Activated naive CD4-positive, alpha-beta T cell treated with Interleukin-2 at 50 U/mL for 16 hours (primary cell): ENCODE measurements around the gene PREX1.
A peak's percentile ranks its signal among the peaks of the same experiment; 100 is the strongest.

Source experiments
- DNase-seq: peaks from one replicate; pipeline ENCODE4 v3.0.0-alpha.2; 2020

PREX1 gene

DNA sequence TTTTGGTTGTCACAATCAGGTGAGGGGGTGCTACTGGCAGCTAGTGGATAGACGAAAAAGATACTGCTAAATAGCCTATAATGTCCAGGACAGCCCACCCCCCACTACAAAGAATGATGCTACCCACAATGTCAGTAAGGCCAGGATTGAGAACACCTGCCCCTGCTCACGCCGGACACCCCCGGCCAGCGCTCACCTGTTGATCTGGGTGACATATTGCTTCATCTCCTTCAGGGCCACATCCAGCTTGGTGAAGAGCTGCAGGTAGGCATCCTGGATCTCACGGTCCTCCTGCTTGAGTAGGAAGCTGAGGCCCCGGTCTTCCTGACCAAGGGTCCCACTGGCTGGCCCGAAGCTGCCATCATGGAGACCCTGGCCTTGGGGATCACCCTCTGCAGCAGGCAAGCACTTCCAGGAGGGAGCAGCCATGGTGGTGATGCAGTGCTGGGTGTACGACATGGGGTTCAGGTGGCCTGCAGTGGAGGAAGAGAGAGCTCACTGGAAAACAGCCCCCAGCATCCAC is 178.6 kb downstream of the PREX1 start:
- no peak for DNase-seq

DNA sequence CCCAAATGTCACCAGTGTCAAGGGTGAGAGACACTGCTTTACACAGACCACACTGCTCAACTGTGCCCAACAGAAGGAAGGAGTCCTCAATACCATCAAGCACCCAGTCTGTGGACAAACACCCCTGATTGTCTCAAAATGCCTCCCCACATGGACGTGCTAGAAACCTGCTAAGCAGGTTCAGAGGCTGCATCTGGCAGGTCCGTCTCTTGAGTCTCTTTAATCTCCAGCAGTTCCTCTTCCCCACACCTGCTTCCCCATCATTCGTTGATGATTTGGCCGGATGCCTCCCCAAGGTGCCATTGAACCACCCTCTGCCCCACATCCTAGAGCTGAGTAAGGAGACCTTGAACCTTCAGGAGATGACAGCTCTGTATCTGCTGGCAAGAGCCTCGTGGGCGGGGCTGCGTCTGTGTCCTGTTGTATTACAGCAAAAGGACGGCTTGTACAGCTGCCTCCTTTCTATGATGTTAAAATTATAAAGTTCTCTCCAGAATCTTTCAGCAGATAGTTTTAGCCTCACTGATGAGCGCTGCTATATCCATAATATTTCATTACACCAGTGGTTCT is 179.2 kb downstream of the PREX1 start:
- no peak for DNase-seq

DNA sequence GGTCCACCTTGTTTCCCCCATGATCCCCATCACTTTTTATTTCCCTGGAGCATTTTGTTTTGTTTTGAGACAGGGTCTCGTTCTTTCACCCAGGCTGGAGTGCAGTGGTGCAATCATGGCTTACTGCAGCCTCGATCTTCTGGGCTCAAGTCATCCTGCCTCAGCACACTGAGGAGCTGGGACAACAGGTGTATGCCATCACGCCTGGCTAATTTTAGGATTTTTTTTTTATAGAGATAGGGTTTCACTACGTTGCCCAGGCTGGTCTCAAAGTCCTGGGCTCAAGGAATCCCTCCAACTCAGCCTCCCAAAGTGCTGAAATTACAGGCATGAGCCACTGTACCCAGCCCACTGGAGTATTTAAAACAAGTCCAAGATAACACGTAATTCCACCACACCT is 179.9 kb downstream of the PREX1 start:
- DNase-seq: no peak

DNA sequence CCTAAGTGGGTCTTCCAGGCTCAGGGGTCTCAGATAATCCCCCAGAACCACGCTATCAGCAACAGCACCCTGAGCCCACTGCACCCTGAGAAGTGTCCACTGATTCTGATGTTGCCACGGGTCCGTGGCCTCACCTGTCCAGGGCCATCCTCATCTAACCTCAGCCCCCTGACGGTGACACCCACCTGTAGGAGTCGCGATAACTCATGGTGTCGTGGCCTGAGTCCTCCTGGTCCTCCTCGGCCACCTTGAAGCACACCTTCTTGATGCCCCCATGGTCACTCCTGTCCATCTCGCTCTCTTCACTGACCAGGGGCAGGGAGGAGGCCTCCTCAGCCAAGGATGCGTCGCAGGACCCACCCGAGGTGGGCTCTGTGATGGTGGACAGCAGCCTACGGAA is 182.1 kb downstream of the PREX1 start:
- DNase-seq: no peak

DNA sequence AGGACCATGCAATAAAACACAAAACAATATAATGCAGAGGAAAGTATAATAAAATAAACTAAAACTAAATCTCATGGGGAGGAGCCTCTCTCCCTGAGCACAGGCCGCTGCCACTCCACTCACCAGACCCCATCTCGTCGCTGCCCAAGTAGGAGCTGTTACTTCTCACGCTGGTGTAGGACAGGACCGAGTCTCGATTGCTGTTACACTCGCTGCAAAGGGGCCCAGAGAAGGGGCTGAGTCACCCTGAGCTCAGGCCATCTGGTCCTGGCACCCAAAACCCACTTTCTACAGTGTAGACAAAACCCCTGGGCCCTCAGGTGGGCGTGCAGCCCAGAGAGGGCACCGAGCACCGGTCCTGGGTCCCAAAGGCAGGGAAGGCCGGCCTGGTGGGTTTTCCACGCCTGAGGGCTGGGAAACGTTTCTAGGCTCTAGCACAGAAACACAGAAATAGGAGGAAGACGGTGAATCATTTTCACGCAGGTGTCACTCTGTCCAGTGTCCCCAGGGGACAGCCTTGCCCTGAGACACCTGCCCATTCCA is 183.4 kb downstream of the PREX1 start:
- no peak for DNase-seq

DNA sequence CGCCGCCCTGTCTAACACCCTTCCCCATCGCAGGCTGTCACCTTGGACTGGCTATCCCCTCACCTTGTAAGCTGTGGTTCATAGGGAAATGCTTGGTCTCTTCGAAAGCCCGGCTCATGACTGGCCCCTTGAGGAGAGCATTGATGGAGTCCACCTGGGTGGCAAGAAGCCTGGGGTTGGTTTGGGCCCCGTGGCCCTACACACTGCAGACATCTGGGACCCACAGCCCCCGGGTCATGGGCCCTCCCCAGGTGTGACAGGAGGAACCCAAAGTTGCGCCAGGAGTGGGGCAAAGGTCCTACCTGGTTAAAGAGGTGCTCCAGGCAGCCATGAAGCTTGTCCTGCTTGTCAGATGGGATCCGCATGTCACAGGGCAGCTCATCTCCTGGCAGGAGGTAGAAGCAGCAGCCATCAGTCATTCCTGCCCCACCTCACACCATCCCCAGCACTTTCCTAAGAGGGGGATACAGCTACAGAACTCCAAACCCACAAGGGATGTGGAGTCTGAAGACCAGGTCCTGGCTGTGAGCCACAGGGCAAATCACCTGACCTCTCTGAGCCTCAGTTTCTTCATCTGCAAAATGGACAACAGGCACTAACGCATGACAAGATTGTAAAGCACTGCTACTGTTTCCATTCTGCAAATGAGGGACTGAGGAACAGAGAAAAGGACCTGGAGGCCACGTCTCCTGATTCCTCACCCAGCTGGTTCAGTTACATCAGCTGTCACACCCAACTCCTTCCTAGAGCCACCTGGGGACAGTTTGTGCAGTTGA is 185.5 kb downstream of the PREX1 start:
- no peak for DNase-seq

DNA sequence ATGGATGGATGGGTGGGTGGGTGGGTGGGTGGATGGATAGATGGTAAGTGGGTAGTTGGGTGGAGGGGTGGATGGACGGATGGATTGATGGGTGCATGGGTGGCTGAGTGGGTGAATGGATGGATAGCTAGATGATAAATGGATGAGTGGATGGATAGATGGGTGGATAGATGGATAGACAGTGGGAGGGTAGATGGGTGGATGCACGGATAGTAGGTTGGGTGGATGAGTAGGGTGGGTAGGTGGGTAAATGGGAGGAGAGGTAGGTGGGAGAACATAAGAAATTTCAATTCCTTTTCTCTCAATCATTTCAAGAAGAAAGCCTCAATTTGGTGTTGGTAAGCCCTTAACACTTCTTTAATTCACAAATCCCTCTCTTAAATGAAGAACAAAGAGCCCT is 186.9 kb downstream of the PREX1 start:
- no peak for DNase-seq

DNA sequence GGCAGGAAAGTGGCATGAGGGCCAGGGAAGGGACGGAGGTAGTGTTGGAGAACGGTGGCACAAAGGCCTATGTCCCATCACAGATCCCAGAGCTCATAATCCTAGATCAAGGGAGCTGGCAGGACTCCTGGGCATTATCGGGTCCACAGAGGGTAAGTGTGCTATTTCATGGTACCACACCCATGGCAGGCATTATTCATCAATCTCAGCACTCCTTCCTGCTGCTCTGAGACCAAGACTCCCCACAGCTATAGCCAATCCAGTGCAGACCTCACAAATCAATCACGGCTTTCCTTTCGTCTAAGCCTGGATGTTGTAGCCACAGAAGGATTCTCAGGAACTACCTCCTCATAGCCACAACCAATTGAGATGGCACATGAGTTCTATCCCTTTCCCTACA is 187.9 kb downstream of the PREX1 start:
- DNase-seq: no peak

DNA sequence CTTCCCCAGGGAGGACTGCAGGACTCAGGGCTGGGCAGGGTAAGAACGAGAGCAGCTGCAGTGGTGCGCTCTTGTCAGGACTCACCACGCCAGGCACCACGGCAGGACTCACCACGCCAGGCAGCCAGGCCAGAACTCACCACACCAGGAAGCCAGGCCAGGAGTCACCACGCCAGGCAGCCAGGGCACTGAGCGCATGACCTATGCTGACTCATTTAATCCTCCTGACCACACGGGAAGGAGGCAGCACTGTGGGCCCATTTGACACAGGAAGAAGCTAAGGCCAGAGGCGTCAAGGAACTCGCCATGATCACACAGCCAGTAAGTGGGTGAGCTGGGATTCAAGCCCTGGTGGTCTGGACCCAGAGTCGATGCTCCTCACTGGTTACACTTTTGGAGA is 189.3 kb downstream of the PREX1 start:
- DNase-seq: no peak

DNA sequence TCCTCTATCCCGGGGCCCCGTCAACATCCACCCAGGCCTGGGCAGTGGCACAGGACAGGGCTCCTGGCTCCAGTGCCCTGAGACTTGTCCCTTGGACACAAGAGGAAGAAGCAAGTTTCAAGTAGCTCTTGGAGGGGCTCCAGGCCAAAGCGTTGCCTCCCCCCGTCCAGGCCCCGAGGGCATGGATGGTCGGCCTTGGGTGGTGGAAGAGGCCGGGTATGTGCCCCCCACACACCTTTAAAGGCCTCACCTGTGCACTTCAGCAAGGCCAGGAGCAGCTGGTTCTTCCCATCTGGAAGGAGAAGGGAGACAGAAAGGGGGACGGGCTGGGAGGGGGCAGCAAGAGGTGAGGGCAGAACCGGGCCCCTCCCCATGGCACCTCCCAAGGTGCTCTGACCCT is 190.3 kb downstream of the PREX1 start:
- no peak for DNase-seq

DNA sequence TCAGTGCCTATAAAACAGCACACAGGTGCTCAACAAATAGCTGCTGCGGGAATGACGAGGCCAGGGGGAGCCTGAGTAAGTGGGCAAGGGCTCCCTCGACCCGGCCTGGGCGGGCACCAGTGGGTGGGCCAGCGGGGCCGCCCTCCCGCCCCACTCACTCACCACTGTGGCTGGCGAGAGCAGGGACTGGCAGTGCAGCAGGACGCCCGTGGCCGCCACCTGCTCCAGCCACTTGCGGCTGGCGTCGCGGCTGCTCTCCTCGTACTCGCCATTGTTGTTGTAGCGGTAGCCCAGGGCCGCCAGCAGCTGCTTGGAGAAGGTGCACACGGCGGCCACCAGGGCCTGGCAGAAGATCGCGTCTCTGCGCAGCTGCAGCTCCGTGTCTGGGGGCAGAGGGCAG is 191.5 kb downstream of the PREX1 start:
- DNase-seq: no peak

DNA sequence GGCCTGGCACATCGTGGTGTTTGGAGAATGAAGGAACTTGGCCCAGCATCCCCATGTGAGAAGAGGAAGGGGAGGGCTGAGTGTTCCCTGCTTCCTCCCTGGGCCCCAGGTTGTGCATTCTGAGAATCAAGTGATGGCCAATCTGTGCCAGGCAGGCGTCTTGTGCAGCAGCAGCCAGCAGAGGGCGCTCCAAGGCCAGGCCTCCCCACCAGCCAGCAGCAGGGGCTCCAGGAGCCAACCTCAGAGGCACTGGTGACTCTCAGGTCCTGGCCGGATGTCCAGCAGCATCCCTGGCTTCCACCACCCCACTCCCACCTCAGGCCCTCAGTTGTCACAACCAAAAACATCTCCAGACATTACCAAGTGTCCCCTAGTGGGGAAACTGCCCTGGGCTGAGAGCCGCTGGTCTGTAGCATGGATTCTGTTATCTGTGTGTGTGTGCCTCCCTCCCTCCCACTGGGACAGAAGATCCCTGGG is 192.0 kb downstream of the PREX1 start:
- peak; percentile 74 for DNase-seq

DNA sequence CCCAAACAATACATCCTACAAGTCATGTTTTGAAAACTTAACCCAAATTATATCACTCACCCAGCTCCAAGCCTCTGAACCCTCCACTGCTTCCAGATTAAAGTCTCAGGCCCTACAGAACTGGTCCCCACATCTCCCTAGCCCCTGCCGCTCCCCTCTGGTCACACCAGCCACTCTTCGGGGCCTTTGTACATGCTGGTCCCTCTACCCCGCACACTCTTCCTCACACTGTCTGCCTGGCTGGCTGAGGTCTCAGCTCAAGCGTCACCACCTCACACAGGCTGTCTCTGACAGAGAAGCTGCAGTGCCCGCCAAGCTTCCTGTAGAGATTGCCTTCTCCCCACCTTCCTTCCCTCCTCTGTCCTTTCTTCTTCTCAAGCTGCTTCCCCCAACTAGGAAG is 192.4 kb downstream of the PREX1 start:
- DNase-seq: no peak

DNA sequence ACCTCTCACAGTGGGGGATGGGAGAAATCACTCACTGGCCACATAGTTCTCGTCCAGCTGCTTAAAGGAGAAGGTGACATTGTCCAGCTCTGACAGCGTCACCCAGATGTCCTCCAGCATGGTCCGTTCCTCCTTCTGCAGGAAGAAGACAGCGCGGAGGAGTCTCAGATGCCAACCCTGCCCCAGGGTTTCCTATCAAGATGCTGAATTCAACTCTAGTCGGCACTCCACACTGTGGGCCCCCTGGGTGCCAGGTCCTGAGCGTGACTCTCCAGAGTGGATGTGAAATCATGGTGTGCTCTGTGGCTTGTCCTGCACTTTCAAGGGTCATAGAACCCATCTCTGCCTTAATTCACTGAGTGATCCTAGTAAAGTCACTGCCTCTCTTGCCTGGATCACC is 193.2 kb downstream of the PREX1 start:
- DNase-seq: no peak

DNA sequence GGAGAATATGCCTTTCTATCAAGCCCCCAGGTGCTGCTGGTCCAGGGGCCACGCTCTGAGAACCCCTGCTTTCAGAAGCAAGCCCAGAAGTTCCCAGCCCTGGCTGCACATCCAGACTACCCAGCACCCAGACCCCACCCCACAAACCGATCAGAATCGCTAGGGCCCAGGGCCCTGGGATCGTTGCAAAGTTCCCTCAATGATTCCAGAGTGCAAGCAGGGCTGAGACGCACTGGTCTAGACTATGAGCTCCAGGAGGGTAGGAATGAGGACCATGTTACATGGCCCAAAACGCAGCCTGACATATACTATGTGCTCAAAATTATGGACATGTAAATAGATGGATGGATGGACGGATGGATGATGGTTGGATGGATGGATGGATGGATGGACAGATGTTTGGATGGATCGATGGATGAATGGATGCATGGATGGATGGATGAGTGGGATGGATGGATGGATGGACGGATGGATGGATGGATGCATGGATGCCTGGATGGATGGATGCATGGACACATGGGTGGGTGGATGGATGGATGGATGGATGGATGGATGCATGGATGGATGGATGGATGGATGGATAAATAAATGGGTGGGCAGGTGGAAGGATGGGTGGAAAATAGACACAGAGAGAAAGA is 194.1 kb downstream of the PREX1 start:
- no peak for DNase-seq

DNA sequence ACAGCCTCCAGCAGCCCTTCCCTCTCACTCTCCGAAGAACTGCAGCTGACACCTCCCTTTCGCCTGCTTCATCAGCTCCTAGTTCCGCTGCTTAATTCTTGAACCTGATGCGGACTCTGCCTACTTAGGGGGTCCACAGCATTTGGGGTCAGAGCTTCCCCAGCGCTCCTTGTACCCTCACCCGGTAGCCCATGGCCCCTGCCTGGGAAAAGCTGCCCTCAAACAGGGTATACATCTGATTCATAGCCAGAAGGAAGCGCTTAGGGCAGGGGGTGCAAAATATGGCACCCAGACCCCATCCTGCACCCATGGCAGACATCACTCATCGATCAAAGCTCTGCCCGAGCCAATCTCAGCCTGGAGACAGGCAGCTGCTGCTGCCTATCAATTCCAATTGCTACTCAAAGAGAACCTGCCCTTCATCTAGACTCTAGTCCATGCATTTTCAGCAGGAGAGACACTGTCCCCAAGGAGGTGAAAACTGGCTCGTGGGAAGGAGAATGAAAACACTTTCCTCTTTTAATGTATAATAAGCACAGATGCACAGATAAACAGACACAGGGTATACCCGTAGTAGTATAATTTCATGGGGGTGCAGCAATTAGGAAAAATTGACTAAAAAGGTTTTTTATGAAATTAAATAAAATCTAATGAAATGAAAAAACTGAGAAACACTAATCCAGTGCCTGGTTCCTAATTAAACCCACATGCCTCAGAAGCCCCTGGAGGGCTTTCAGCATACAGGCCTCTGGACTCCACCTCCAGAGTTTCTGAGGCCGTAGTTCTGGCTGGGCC is 194.8 kb downstream of the PREX1 start:
- no peak for DNase-seq

DNA sequence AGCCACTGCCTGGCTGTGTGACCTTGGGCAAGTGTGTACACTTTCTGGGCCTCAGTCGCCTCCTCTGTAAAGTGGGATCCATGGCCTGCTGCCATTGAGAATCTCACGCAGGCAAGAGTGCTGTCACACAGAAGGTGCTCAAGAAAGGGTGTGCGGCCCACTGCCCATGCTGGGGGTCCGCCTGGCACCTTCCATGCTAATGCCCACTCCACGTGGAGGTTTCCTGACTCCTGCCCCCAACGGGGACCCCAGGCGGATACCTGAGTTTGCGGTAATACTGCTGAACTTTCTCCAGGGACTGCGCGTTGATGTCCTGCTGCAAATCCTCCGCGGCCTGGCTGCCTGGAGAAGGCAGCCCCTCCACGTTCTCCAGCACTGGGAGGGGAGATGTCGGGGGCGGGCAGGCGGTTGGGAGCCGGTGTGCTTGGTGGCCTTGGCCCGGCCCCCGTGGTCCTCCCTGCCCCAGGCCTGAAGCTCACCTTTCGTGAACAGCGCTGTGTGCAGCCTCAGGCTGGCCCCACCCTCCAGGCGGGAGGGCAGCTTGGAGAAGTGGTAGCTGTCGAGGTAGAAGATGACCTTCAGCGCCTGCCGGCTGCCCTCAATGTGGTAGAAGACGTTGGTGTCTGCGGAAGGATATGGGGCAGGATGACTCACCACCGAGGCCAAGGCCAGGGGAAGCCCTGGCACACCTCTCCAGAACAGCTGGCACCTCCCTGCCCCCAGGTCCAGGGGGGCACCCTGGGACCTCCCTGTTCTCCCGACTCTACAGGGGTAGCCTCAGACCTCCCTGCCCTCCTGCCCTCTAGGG is 195.6 kb downstream of the PREX1 start:
- DNase-seq: no peak

DNA sequence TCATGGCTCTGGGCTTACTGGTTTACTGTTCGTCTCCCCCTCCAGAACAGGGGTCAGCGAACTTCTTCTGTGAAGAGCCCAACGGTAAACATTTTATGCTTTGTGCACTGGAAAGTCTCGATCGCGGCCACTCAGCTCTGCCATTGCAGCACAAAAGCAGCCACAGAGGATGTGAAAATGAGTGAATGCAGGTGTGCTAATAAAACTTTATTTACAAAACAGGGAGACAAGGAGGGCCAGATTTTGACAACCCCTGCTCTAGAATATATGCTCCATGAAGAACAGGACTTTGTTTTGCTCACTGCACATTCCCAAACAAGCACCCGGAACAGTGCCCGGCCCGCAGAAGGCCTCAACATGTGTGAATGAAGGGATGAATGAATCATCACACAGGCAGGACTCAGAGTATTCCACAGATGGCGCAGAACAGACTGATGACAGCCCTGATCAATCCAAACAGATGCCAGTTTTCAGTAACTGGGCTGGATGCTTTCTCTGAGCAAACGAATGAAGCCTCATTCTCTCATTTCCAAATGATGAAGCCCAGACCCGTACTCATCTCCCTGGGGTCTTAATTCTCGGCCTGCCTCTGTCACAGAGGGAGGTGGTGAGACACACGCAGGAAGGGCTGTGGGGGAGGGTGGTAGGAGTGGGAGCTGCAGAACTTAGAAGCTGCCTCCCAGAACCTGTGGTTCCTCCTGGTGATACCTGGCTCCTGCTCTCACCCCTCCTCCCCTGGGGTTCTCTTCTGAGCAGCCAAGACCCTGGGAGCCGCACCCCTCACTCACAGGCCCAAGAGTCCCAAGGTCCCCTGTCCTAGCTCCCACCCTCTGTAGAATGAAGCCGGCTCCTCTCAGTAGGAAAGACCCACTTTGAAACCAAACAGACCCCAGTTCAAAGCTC is 196.4 kb downstream of the PREX1 start:
- no peak for DNase-seq

DNA sequence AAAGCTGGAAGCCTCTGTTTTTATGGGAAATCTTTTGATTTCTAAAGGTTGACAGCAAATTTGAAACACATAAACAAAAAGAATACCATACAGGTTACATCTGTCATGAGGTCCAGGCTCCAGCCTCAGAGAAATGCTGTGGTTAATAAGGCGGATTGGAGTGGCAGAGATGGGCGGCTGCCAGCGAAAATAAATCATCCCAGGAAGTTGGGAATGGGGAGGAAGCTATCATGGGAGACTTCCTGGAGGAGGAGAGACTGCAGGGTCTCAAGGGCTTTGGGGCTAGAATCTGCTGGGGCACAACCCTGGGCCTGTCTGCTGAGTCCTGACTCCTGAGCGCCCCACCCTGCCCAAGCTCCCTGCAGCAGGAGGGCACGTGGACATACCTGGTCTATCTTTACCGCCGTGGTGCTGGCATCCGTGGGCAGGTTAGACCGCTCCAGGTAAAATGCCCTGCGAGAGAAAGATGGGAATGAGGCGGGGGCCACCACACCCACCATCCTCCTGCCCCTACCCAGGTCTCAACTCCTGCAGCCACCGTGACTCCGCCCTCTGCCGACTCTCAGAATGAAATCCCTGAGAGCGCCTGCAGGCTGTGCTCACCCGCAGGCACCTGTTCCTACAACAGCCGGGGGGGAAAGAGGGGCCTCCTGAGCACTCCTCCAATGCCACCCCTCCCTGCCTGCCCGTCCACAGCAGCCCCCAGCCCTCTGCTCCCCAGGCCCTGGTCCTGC is 197.3 kb downstream of the PREX1 start:
- no peak for DNase-seq

DNA sequence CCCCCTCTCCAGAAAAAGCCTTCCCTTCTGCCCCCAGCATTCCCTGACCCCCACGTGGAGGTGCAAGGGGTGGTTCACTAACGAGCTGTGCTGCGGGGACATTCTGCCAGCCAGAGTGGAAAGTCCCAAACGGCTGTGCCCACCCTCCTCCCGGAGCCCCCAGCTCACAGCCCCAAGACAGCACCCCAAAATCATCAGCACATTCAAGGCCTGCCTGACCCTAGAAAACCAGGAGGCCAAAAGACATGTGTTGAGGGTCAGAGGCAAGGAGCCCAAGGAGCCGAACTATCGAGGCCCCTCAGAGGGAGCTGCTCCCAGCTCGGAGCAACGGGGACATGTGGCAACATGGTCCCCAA is 197.9 kb downstream of the PREX1 start:
- DNase-seq: no peak
